ENCODE data around the gene SULT1A1. TPM values are rescaled to one million over a fixed set of nuclear protein-coding genes. Genes with fewer than 3 reads are reported as not detected.
A peak's percentile ranks its signal among the peaks of the same experiment; 100 is the strongest.

Gene SULT1A1
- total and polyA plus RNA-seq, 2 of the 4 experiments (the other 2 are of a cell fraction): 1.2 to 1.6 TPM

DNA sequence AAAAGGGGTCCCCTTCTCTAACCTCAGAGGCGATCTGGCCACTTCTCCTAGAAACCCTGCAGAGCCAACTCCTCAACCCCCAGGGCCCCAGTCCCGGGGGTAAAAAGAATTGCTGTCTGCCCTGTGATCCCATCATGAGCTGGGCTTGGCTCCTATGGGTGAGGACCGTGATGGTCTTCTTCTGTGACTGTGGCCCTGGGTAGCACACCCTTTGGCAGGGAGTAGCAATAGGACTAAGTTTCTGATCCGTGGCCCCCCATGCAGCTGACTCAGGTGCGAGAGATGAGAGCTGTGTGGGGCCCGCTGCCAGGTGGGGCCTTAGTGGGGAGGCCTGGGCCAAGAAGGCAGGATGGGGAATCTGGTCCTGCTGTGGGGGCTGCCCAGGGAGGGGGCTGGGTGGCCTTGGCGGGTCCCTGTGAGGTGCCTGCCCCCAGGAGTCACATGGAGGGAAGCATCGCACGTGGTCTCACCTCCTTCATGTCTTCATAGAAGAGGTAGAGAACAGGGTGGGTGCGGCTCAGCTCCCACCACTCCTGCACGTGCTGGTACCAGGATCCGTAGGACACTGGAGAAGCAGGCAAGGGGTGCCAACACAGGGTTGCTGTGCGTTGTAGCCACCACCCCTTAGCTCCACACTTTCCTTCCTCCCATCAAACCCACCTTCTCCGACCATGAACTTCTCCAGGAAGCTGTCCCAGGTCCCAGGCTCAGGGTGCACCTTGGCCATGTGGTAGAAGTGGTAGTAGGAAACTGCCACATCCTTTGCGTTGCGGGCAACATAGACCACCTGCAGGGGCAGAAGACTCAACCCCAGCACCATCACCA, 3.3 kb downstream of the SULT1A1 start:
- WGBS, 2 experiments (ENCODE audit: extremely low coverage in 2 of 2, insufficient read length in 1 of 2): 82% methylated on average over 9 of the region's 16 CpGs; no CpG with 5 or more reads in 1 of the 2 experiments
- Histone ChIP-seq H3K79me1 (ENCODE audit: low read depth in 1 of 2, low read length in 2 of 2) (no peaks in the 10 kb centered on the region), H3K27me3 (ENCODE audit: control insufficient read depth, insufficient read depth, low read length) (peaks cover 46% of the 10 kb centered on the region), H3K23ac (ENCODE audit: low read depth, low read length) (no peak overlapping the region), H3K4me1 (ENCODE audit: control insufficient read depth, insufficient read depth, low read length) (no peaks in the 10 kb centered on the region; the same call in 1 of the 2 replicates), H2AK5ac (ENCODE audit: low read depth, low read length) (no peak overlapping the region), H3K4me3 (ENCODE audit: insufficient read depth, low read depth, low read length) (no peak overlapping the region), H3K56ac (ENCODE audit: extremely low read depth, insufficient read depth, low read length) (no peak overlapping the region), H3K36me3 (ENCODE audit: control insufficient read depth, insufficient read depth, low read length) (no peaks in the 10 kb centered on the region), H3K18ac (ENCODE audit: low read depth, low read length) (no peak overlapping the region), H3K9ac (ENCODE audit: low read depth, low read length) (no peak overlapping the region), H4K91ac (ENCODE audit: insufficient read depth, low read depth, low read length) (no peak overlapping the region), H2BK5ac (ENCODE audit: low read depth, low read length, poor library complexity, severe bottlenecking) (no peak overlapping the region), H3K9me1 (ENCODE audit: insufficient read depth, low read length) (no peaks in the 10 kb centered on the region), H2BK120ac (ENCODE audit: low read depth, low read length) (no peak overlapping the region), H4K5ac (ENCODE audit: low read depth, low read length) (no peak overlapping the region), H3K14ac (replicated peaks; ENCODE audit: low read depth, low read length) (no peak overlapping the region), H4K8ac (ENCODE audit: low read depth in 2 of 2, low read length in 2 of 2) (no peak overlapping the region), H3K4ac (ENCODE audit: low read depth, low read length) (no peak overlapping the region), H2BK15ac (ENCODE audit: low read depth, low read length) (no peak overlapping the region), H2BK20ac (ENCODE audit: low read depth, low read length) (no peak overlapping the region), H2AK9ac (replicated peaks; ENCODE audit: low read depth, low read length, poor library complexity) (peak overlapping the region; percentile 61), H3K4me2 (ENCODE audit: low read depth, low read length) (no peak overlapping the region), H3K27ac (ENCODE audit: insufficient read depth, low read length) (no peak overlapping the region), H2AFZ (replicated peaks; ENCODE audit: low read length, poor library complexity) (no peak overlapping the region), H4K20me1 (ENCODE audit: insufficient read depth, low read length) (no peaks in the 10 kb centered on the region), H3K9me3 (ENCODE audit: control insufficient read depth, insufficient read depth, low read length) (no peaks in the 10 kb centered on the region)
- dilution Hi-C loops (cut with HindIII; ENCODE audit: low sequenced_read_pairs, unreplicated experiment) (no loop called here), intact Hi-C loops (cut with micrococcal nuclease) (no loop called here), in situ Hi-C loops (cut with MboI; ENCODE audit: low sequenced_read_pairs) (loop anchor here (10.0 kb wide), 1 partner anchor 312 kb away; the partner anchor contains the start of gene SBK1)
- ATAC-seq (ENCODE audit: low read depth) (no peak), DNase-seq (no peak)
- ChIA-PET CTCF (no interaction called here), POLR2A (ENCODE audit: unreplicated experiment) (interaction anchor here (0.6 kb wide), 1 partner anchor 22 kb away, joined by 7 read pairs; no protein-coding TSS in a partner anchor)
- TF ChIP-seq, protein P1, sequence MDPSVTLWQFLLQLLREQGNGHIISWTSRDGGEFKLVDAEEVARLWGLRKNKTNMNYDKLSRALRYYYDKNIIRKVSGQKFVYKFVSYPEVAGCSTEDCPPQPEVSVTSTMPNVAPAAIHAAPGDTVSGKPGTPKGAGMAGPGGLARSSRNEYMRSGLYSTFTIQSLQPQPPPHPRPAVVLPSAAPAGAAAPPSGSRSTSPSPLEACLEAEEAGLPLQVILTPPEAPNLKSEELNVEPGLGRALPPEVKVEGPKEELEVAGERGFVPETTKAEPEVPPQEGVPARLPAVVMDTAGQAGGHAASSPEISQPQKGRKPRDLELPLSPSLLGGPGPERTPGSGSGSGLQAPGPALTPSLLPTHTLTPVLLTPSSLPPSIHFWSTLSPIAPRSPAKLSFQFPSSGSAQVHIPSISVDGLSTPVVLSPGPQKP (IDR thresholded peaks at IDR 0.05; ENCODE audit: borderline replicate concordance, low read depth, low read length): no peak
- TF ChIP-seq MAFK (IDR thresholded peaks at IDR 0.05; ENCODE audit: low read depth, low read length): no peak
- TF ChIP-seq, protein P2, sequence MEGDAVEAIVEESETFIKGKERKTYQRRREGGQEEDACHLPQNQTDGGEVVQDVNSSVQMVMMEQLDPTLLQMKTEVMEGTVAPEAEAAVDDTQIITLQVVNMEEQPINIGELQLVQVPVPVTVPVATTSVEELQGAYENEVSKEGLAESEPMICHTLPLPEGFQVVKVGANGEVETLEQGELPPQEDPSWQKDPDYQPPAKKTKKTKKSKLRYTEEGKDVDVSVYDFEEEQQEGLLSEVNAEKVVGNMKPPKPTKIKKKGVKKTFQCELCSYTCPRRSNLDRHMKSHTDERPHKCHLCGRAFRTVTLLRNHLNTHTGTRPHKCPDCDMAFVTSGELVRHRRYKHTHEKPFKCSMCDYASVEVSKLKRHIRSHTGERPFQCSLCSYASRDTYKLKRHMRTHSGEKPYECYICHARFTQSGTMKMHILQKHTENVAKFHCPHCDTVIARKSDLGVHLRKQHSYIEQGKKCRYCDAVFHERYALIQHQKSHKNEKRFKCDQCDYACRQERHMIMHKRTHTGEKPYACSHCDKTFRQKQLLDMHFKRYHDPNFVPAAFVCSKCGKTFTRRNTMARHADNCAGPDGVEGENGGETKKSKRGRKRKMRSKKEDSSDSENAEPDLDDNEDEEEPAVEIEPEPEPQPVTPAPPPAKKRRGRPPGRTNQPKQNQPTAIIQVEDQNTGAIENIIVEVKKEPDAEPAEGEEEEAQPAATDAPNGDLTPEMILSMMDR (conservative IDR thresholded peaks at IDR 0.05; ENCODE audit: low read depth, low read length): no peak
- no peak for TF ChIP-seq NFE2L2 (IDR thresholded peaks at IDR 0.05; ENCODE audit: low read depth, low read length)
- TF ChIP-seq CEBPB (IDR thresholded peaks at IDR 0.05; ENCODE audit: low read depth, low read length): no peak
- no peak for TF ChIP-seq POLR2A (IDR thresholded peaks at IDR 0.05; ENCODE audit: low read depth, low read length)
- no peak for TF ChIP-seq CHD1 (IDR thresholded peaks at IDR 0.05; ENCODE audit: low read depth, low read length)
- no TSS peak for BruUV-seq (replicated peaks)

Measured in IMR-90 (cell line).